SK-N-SH treated with all-trans-retinoic acid at 6 μM for 48 hours (cell line): Measurements from ENCODE around the gene NUDT4.

Source experiments
- ARNTL ChIP-seq: fragments of 450-650 bp; formaldehyde crosslinking; IDR thresholded peaks from 2 replicates; pipeline ENCODE4 v1.5.0; 2020; ENCODE audit warnings: low read depth, mild to moderate bottlenecking, moderate library complexity, borderline replicate concordance
- BACH2 ChIP-seq: fragments of 250-450 bp; sonication (Bioruptor Pico); IDR thresholded peaks from 2 replicates; pipeline ENCODE4 v1.9.0; 2021; ENCODE audit warnings: mild to moderate bottlenecking, borderline replicate concordance
- CREB5 ChIP-seq: fragments of 250-450 bp; sonication (Bioruptor Pico); IDR thresholded peaks from 2 replicates; pipeline ENCODE4 v1.5.1; 2020; ENCODE audit warnings: low read depth, mild to moderate bottlenecking, moderate library complexity
- ESRRG ChIP-seq: fragments of 250-450 bp; sonication (Bioruptor Pico); IDR thresholded peaks from 2 replicates; pipeline ENCODE4 v1.6.1; 2021; ENCODE audit warnings: mild to moderate bottlenecking
- GLIS3 ChIP-seq: fragments of 250-450 bp; sonication (Bioruptor Pico); IDR thresholded peaks from 2 replicates; pipeline ENCODE4 v1.5.0; 2020; ENCODE audit warnings: mild to moderate bottlenecking, moderate library complexity
- OSR1 ChIP-seq: fragments of 250-450 bp; sonication (Bioruptor Pico); IDR thresholded peaks from 2 replicates; pipeline ENCODE4 v1.8.0; 2022; ENCODE audit warnings: moderate library complexity, mild to moderate bottlenecking, inconsistent platforms
- PATZ1 ChIP-seq: fragments of 250-450 bp; sonication (Bioruptor Pico); IDR thresholded peaks from 2 replicates; pipeline ENCODE4 v1.8.0; 2020; ENCODE audit warnings: mild to moderate bottlenecking, moderate library complexity, borderline replicate concordance
- POU6F1 ChIP-seq: fragments of 250-450 bp; sonication (Bioruptor Pico); IDR thresholded peaks from 2 replicates; pipeline ENCODE4 v1.8.0; 2021; ENCODE audit warnings: low read depth, mild to moderate bottlenecking, moderate library complexity, borderline replicate concordance
- RARB ChIP-seq: fragments of 250-450 bp; sonication (Bioruptor Pico); IDR thresholded peaks from 2 replicates; pipeline ENCODE4 v1.8.0; 2021; ENCODE audit warnings: mild to moderate bottlenecking, moderate library complexity
- SNAI2 ChIP-seq: fragments of 250-450 bp; sonication (Bioruptor Pico); IDR thresholded peaks from 2 replicates; pipeline ENCODE4 v1.5.0; 2020; ENCODE audit warnings: mild to moderate bottlenecking, moderate library complexity
- TCF4 ChIP-seq: fragments of 250-450 bp; sonication (Bioruptor Pico); IDR thresholded peaks from 2 replicates; pipeline ENCODE4 v1.8.0; 2021; ENCODE audit warnings: mild to moderate bottlenecking, moderate library complexity, borderline replicate concordance
- TSHZ2 ChIP-seq: fragments of 250-450 bp; sonication (Bioruptor Pico); IDR thresholded peaks from 2 replicates; pipeline ENCODE4 v1.5.0; 2020; ENCODE audit warnings: mild to moderate bottlenecking, moderate library complexity
- ZFP3 ChIP-seq: fragments of 250-450 bp; sonication (Bioruptor Pico); IDR thresholded peaks from 2 replicates; pipeline ENCODE4 v1.5.0; 2020; ENCODE audit warnings: mild to moderate bottlenecking, moderate library complexity
- ZFP30 ChIP-seq: fragments of 450-650 bp; formaldehyde crosslinking; IDR thresholded peaks from 2 replicates; pipeline ENCODE4 v1.5.0; 2022; ENCODE audit warnings: mild to moderate bottlenecking, moderate library complexity

GRCh38 chr12:93377252-93378195 is at the start of gene NUDT4:
- TF ChIP-seq RARB (no peak), GLIS3 (CRISPR knock-in tag) (no peak), ZFP3 (CRISPR knock-in tag) (no peak), POU6F1 (no peak), CREB5 (CRISPR knock-in tag) (no peak), OSR1 (CRISPR knock-in tag) (no peak), PATZ1 (no peak), ESRRG (CRISPR knock-in tag) (no peak), SNAI2 (no peak), ARNTL (no peak), TSHZ2 (CRISPR knock-in tag) (no peak), ZFP30 (CRISPR knock-in tag) (no peak), BACH2 (no peak), TCF4 (CRISPR knock-in tag) (no peak)
